ENCODE measurements around the gene SLC66A1. TPM values are rescaled to one million over a fixed set of nuclear protein-coding genes. Genes with fewer than 3 reads are reported as not detected.

SLC66A1 gene
- total and polyA plus RNA-seq, 2 of the 13 experiments (the other 11 are each of a cell fraction or from before 2014, with no cell fraction given) = 15.4 to 18.9 TPM

- Histone ChIP-seq H3K9me3 (ENCODE audit: low read length) (no peaks in the 10 kb centered on the region), H3K36me3 (replicated peaks in 1 of 2; ENCODE audit: control insufficient read depth in 1 of 2, insufficient read depth in 2 of 2, low read length in 2 of 2) (peaks cover 11 to 41% of the 10 kb centered on the region in 2 experiments; a peak in 4 of 5 replicates), H4K20me1 (ENCODE audit: insufficient read depth, low read length) (no peaks in the 10 kb centered on the region), H3K9ac (ENCODE audit: insufficient read depth, low read depth, low read length) (no peak overlapping the region), H3K4me2 (ENCODE audit: low read depth, low read length) (no peak overlapping the region), H3K79me2 (ENCODE audit: insufficient read depth, low read length) (no peaks in the 10 kb centered on the region), H2AFZ (ENCODE audit: low read length) (no peak overlapping the region), H3K27ac (ENCODE audit: extremely low read length, insufficient read depth, low read length) (no peak overlapping the region), H3K27me3 (ENCODE audit: control insufficient read depth in 1 of 2, insufficient read depth in 2 of 2, low read length in 2 of 2) (no peaks in the 10 kb centered on the region), H3K4me1 (ENCODE audit: insufficient read depth, low read length) (peaks cover 15% of the 10 kb centered on the region; the same call in 1 of the 2 replicates), H3K4me3 (replicated peaks in 1 of 3; ENCODE audit: insufficient read depth in 1 of 3, low read depth in 2 of 3, low read length in 3 of 3) (no peak overlapping the region)
- BruUV-seq (replicated peaks) = no TSS peak
- POLR2A ChIA-PET = no interaction called here
- CTCF ChIA-PET (ENCODE audit: low intra/inter-chr PET ratio, low total read pairs) = no interaction called here
- intact Hi-C loops (cut with micrococcal nuclease; ENCODE audit: unreplicated experiment) = no loop called here
- ATAC-seq (no peak), FAIRE-seq (no peak), DNase-seq (ENCODE audit: low spot score) (no peak)
- in situ Hi-C loops (cut with HindIII; ENCODE audit: extremely low pct_ligation_motif_present, low pct_unique_long_range_greater_than_20kb) = no loop called here
- 97% methylated on average over 5 of the region's 5 CpGs for WGBS (ENCODE audit: low lambda C conversion rate)
- TF ChIP-seq PHF20 (CRISPR knock-in tag; IDR thresholded peaks at IDR 0.05) (no peak), PATZ1 (CRISPR knock-in tag; IDR thresholded peaks at IDR 0.05) (no peak), ZFP1 (CRISPR knock-in tag; IDR thresholded peaks at IDR 0.05) (no peak), ZNF788 (CRISPR knock-in tag; IDR thresholded peaks at IDR 0.05; ENCODE audit: borderline replicate concordance) (no peak), ZNF597 (CRISPR knock-in tag; IDR thresholded peaks at IDR 0.05) (no peak)
These were observed 56.8 kb downstream of the SLC66A1 start for GRCh38 chr1:19368964-19369363.

Data from HepG2 (cell line).